Vagina (tissue), 2 donors: Measurements from ENCODE around the gene TMTC3.

Experiments
- CTCF ChIP-seq, 3 experiments: fragments of 450-650 bp in 2 of 3; fragments of 200-600 bp in 1 of 3; sonication (generic) in 1 of 3; IDR thresholded peaks; one replicate each; pipeline ENCODE4 v1.5.1; 2017 to 2019; ENCODE audit warnings: antibody characterized with exemption in 3 of 3, mild to moderate bottlenecking in 2 of 3, moderate library complexity in 2 of 3
- POLR2A ChIP-seq, 2 donors: fragments of 450-650 bp; IDR thresholded peaks; one replicate each; pipeline ENCODE4 v1.6.1; 2017; ENCODE audit warnings: antibody characterized with exemption in 2 of 2, mild to moderate bottlenecking in 2 of 2, moderate library complexity in 2 of 2

- TF ChIP-seq CTCF (IDR thresholded peaks at IDR 0.05) (no peak), POLR2A (IDR thresholded peaks at IDR 0.05) (no peak)
Observed at GRCh38 chr12:88142610-88142991, 494 bp downstream of the TMTC3 start.
